A673 (cell line): Measurements from ENCODE around the gene POMT2.

Experiments
- EZH2 ChIP-seq: fragments of 200-600 bp; sonication (generic); IDR thresholded peaks from 2 replicates; pipeline ENCODE4 v1.6.1; 2017; ENCODE audit warnings: borderline replicate concordance, low read depth, mild to moderate bottlenecking, mixed read lengths, antibody characterized with exemption, low read length; ENCODE audit not compliant: poor library complexity, severe bottlenecking
- TF ChIP-seq, protein P1 (sequence below): fragments of 300-800, 200-600 bp; sonication (generic); conservative IDR thresholded peaks from 2 replicates; pipeline ENCODE4 v1.5.1; 2017; ENCODE audit warnings: low read depth, mild to moderate bottlenecking, antibody characterized with exemption, low read length, moderate library complexity, mixed read lengths

DNA sequence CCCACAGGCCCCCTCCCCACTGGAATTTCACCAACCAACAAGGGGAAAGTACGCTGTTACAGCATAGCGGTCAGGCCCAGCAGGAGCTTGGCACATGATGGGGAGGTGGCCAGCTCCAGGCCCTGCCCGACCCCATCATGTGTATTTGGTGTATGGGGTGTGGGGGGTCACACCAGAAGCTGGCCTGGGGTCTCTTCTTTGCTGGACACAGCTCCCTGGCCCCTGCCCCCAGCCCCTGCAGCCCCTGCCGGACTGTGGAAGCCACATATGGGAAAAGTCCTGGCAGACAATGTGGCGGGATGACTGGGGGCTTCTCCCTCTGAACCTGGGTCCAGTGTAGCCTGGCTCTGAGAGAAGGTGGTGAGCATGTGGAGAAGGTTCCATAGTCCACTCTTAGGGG is 62.1 kb downstream of the POMT2 start:
- TF ChIP-seq, protein P1, sequence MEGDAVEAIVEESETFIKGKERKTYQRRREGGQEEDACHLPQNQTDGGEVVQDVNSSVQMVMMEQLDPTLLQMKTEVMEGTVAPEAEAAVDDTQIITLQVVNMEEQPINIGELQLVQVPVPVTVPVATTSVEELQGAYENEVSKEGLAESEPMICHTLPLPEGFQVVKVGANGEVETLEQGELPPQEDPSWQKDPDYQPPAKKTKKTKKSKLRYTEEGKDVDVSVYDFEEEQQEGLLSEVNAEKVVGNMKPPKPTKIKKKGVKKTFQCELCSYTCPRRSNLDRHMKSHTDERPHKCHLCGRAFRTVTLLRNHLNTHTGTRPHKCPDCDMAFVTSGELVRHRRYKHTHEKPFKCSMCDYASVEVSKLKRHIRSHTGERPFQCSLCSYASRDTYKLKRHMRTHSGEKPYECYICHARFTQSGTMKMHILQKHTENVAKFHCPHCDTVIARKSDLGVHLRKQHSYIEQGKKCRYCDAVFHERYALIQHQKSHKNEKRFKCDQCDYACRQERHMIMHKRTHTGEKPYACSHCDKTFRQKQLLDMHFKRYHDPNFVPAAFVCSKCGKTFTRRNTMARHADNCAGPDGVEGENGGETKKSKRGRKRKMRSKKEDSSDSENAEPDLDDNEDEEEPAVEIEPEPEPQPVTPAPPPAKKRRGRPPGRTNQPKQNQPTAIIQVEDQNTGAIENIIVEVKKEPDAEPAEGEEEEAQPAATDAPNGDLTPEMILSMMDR: no peak
- TF ChIP-seq EZH2: no peak
